ENCODE results near the gene ADCY9.

- no peak for TF ChIP-seq CTCF (IDR thresholded peaks at IDR 0.05 in 8 of 11, conservative IDR thresholded peaks at IDR 0.05 in 3 of 11)
- TF ChIP-seq POLR2A (IDR thresholded peaks at IDR 0.05): no peak
Measured at GRCh38 chr16:3952737-3953131, 163.5 kb downstream of the ADCY9 start.

All from spleen (tissue), 7 donors.